ENCODE measurements around the gene TMTC1. TPM values are rescaled to one million over a fixed set of nuclear protein-coding genes. Genes with fewer than 3 reads are reported as not detected.

Gene TMTC1
- polyA plus RNA-seq, 3 donors from 2014 or later = not detected

DNA sequence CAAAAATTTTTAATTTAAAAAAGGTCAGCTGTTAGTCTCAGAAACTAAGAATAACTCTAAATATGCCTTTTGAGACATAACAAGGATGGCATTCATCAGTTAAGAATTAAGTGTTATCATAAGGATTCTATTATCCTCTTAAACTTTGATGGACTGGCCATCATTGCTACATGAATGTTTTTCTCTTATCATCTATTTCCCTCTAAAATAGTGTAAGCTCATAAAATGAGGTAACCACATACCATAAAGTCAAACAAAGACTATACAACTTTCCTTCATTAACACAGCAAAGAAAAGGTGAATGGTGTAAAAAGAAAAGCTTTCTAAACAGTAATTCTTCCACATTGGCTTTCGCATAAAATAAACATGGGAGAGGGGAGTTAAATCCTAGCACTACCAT is 41.1 kb downstream of the TMTC1 start:
- no peaks in the 10 kb centered on the region for H3K36me3 Mint-ChIP-seq
- H3K27me3 Mint-ChIP-seq (ENCODE audit: low read depth in 3 of 3) = no peaks in the 10 kb centered on the region
- H3K4me1 Mint-ChIP-seq = no peaks in the 10 kb centered on the region
- no peak for DNase-seq
- peaks cover 0 to 15% (median under 1%) of the 10 kb centered on the region in 6 donors for H3K9me3 Mint-ChIP-seq
- H3K4me3 Mint-ChIP-seq = no peak overlapping the region
- H3K27ac Mint-ChIP-seq = no peak overlapping the region

DNA sequence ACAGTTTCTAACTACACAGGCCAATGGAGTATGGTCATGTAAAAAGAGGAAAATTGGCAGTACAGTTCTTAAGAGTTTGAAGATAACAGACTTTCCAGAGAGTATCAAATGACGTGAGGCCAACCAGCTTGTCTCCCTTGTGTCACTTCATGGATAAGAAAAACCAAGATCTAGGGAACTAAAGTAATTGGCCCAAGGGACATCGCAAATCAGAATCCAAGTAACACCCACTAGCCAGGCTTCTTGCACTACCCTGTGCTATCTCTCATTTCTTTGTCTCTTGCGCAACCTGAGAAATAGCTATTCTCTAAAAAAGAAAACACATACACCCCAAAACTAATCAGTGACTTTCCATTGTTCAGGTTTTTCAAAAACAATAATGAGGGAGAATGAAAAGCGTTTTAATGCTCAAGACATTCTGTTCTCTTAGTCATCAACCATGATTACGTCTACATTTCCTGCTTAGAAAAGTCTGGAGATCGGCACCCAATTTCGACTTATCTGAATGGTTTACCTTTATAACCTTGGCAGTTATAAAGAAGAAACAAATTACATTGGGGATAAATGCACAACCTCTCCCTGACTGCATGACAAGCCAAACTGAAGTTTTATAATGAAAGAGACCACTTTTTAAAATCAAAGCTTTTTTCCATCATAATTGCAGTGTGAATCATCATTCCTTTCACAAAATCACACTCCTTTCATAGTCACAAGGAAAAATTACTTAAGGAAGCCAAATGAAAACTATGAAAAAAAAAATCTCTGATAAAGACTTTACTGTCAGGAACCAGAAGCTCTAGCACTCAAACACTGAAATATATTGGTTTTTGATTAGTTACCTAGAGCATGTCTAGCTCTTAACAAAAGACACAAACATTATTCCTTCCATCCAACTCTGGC is 42.1 kb downstream of the TMTC1 start:
- no peaks in the 10 kb centered on the region for H3K36me3 Mint-ChIP-seq
- DNase-seq = no peak
- H3K4me3 Mint-ChIP-seq = no peak overlapping the region
- no peaks in the 10 kb centered on the region for H3K4me1 Mint-ChIP-seq
- no peaks in the 10 kb centered on the region for H3K27me3 Mint-ChIP-seq (ENCODE audit: low read depth in 3 of 3)
- H3K9me3 Mint-ChIP-seq = peaks cover 0 to 15% (median under 1%) of the 10 kb centered on the region in 6 donors
- H3K27ac Mint-ChIP-seq = no peak overlapping the region

DNA sequence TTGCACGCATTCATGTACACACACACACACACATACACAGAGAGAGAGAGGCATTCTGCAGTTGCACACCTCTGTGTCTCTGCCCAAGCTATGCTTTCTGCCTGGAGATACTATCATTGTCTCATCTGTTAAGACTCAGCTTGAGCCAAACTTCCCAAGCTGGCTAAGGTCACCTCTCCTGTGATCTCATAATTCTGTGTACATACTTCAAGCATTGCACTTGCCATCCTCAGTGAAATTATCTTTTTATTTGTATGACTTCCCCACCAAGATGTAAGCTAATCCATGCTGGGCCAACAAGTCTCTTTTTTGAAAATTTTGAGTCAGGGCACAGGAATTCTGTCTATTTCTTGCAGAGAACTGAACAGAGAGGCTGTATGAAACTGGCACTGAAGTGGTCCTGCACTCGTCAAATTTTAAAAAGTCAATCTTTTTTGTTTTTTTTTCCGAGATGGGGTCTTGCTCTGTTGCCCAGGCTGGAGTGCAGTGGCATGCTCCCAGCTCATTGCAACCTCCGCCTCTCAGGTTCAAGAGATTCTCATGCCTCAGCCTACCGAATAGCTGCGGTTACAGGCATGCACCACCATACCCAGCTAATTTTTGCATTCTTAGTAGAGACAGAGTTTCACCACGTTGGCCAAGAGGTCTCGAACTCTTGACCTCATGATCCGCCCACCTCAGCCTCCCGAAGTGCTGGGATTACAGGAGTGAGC is 44.3 kb downstream of the TMTC1 start:
- peaks cover 0 to 11% (median 0%) of the 10 kb centered on the region in 6 donors for H3K9me3 Mint-ChIP-seq
- H3K27me3 Mint-ChIP-seq (ENCODE audit: low read depth in 3 of 3) = no peaks in the 10 kb centered on the region
- no peaks in the 10 kb centered on the region for H3K4me1 Mint-ChIP-seq
- no peak overlapping the region for H3K27ac Mint-ChIP-seq
- H3K4me3 Mint-ChIP-seq = no peak overlapping the region
- H3K36me3 Mint-ChIP-seq = no peaks in the 10 kb centered on the region
- no peak for DNase-seq

GRCh38 chr12:29738365-29738764 is 45.4 kb downstream of the TMTC1 start:
- no peak overlapping the region for H3K4me3 Mint-ChIP-seq
- H3K4me1 Mint-ChIP-seq = no peaks in the 10 kb centered on the region
- peaks cover 0 to 5% (median 0%) of the 10 kb centered on the region in 6 donors for H3K9me3 Mint-ChIP-seq
- no peak for DNase-seq
- no peaks in the 10 kb centered on the region for H3K27me3 Mint-ChIP-seq (ENCODE audit: low read depth in 3 of 3)
- no peaks in the 10 kb centered on the region for H3K36me3 Mint-ChIP-seq
- no peak overlapping the region for H3K27ac Mint-ChIP-seq

DNA sequence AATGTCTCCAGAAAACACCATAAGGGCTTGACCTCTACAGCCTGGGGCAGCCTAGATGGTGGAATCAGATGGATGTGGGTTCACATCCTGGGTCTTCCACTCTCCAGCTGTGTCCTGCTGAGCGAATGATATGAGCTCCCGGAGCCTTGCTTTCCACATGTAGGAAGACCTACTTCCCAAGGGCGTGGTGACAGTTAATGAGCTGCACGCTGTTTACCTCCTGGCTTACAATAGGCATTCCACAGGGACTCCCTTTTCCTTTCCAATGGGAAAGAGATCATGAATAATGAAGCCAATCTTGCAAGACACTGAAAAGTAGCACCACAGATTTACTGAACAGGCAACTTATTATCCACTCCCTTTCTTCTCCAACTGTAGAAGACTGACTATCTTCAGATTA is 46.1 kb downstream of the TMTC1 start:
- DNase-seq = no peak
- H3K9me3 Mint-ChIP-seq = peaks cover 0 to 5% (median 0%) of the 10 kb centered on the region in 6 donors
- no peaks in the 10 kb centered on the region for H3K27me3 Mint-ChIP-seq (ENCODE audit: low read depth in 3 of 3)
- no peak overlapping the region for H3K4me3 Mint-ChIP-seq
- no peak overlapping the region for H3K27ac Mint-ChIP-seq
- H3K4me1 Mint-ChIP-seq = no peaks in the 10 kb centered on the region
- H3K36me3 Mint-ChIP-seq = no peaks in the 10 kb centered on the region

DNA sequence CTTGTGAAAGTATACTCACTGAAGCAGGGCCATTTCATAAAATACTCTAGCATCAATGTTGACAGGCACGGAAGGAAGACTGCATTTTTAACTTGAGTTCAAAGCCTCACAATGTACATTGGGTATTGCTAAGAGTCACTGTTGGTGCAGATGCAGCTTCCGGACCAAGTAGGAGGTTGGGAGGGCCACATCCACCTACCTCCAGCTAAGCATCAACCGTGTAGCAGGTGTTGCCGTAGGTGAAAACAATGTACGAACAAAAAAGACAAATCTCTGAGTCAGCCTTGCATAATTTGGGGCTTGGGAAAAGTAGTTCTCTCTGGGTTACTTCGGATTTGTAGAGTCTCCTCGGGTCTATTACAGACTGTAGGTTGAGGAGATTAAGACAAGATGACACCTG is 48.1 kb downstream of the TMTC1 start:
- Mint-ChIP-seq H3K9me3 (peaks cover 0 to 5% (median 0%) of the 10 kb centered on the region in 6 donors), H3K27ac (no peak overlapping the region), H3K4me1 (no peaks in the 10 kb centered on the region), H3K4me3 (no peak overlapping the region), H3K36me3 (no peaks in the 10 kb centered on the region), H3K27me3 (ENCODE audit: low read depth in 3 of 3) (no peaks in the 10 kb centered on the region)
- DNase-seq = no peak

DNA sequence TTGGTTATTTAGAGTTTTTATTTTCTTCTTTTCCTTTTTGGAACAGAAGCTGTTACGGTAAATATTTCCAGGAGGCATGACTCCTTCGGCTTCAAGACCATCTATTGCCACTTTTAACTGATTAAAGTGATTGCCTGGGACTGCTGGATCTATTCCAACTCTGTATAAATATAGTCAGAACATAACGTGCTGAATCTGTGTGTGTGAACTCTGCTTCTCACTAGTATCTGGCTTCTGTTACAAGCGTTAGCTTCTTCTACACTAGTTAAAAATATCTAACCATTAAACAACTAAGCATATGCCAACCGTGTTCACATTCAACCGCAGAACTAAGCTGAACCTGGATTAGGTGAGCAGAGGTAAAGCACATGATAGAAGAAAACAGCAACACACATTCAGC is 49.0 kb downstream of the TMTC1 start:
- Mint-ChIP-seq H3K27ac (no peak overlapping the region), H3K36me3 (no peaks in the 10 kb centered on the region), H3K9me3 (peaks cover 0 to 5% (median 0%) of the 10 kb centered on the region in 6 donors), H3K4me3 (no peak overlapping the region), H3K4me1 (no peaks in the 10 kb centered on the region), H3K27me3 (ENCODE audit: low read depth in 3 of 3) (peaks cover 0 to 2% (median 0%) of the 10 kb centered on the region in 3 donors)
- DNase-seq = no peak

DNA sequence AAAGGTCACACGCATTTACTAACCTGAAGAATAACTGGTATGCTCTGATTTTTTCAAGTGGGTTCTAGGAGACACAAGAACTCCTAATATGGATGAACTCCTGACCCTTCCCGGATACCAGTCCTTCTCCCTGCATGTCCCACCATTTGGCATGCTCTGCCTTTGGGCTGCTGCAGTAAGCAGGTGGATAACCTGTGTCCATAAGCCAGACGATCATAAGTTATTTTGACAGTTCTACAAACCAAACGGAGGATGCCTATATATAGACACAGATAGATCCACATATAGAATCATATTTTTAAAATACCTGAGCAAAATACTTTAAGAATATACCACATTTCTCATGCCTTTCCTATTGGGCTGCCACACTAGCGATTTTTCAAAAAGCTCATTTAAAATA is 49.4 kb downstream of the TMTC1 start:
- no peaks in the 10 kb centered on the region for H3K36me3 Mint-ChIP-seq
- peaks cover 0 to 5% (median 0%) of the 10 kb centered on the region in 6 donors for H3K9me3 Mint-ChIP-seq
- DNase-seq = no peak
- no peak overlapping the region for H3K27ac Mint-ChIP-seq
- H3K27me3 Mint-ChIP-seq (ENCODE audit: low read depth in 3 of 3) = peaks cover 0 to 2% (median 0%) of the 10 kb centered on the region in 3 donors
- no peak overlapping the region for H3K4me3 Mint-ChIP-seq
- no peaks in the 10 kb centered on the region for H3K4me1 Mint-ChIP-seq

DNA sequence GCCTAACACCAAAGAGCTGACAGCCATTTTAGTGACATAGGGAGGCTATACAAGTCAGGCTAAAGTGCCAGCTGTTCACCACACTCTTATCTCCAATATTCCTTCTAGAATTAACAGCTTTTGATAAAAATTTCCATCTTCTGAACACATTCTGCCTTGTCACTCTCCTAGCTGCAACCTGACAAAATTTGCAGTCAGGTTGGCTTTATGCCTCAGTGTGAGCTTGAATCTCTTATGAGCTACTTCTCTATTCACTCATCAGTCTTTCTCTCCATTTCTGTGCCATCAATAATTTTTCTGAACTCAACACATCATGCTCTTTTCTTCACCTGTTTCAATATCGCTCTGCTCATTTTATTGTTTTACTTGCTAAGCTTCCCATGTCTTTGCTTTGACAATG is 50.2 kb downstream of the TMTC1 start:
- DNase-seq = no peak
- H3K4me3 Mint-ChIP-seq = no peak overlapping the region
- no peaks in the 10 kb centered on the region for H3K4me1 Mint-ChIP-seq
- peaks cover 0 to 4% (median under 1%) of the 10 kb centered on the region in 6 donors for H3K9me3 Mint-ChIP-seq
- no peak overlapping the region for H3K27ac Mint-ChIP-seq
- H3K36me3 Mint-ChIP-seq = no peaks in the 10 kb centered on the region
- H3K27me3 Mint-ChIP-seq (ENCODE audit: low read depth in 3 of 3) = peaks cover 0 to 2% (median 0%) of the 10 kb centered on the region in 3 donors

DNA sequence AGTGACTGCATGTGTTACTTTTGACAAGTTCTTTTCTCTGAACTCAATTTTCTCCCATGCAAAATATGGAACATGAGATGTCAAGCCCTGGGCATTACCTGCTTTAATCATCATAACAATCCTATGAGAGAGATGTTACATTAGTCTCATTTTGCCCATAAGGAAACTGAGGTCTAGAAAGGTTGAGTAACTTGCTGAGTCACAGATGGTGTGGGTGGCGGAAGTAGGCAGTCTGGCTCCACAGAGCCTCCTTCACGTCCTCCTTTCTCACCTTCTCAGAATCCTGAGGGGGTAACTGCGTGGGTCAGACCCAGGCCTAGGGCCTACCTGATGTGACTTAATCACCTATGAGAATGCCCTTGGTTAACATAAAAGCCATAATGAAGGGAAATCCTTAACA is 50.7 kb downstream of the TMTC1 start:
- Mint-ChIP-seq H3K36me3 (no peaks in the 10 kb centered on the region), H3K9me3 (peaks cover 0 to 2% (median 0%) of the 10 kb centered on the region in 6 donors), H3K27ac (no peak overlapping the region), H3K27me3 (ENCODE audit: low read depth in 3 of 3) (peaks cover 0 to 2% (median 0%) of the 10 kb centered on the region in 3 donors), H3K4me3 (no peak overlapping the region), H3K4me1 (no peaks in the 10 kb centered on the region)
- no peak for DNase-seq

DNA sequence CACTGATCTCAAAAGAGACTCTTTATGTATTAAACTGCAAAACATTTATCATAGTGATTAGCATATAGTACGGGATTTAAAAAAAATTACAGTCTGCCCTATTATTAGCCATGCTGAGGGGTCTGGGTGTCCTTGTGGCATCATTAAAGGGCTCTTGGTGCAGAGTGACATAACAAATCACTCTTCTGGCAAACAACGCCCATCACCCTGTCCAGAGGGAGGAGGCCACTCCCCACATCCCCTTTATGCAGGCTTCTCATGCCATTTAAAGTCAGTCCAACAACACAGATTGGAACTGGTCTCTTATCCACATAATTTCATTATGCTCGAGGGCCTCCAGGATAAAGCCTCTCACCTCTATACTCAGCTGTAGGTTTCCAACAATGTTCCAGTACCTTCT is 51.1 kb downstream of the TMTC1 start:
- H3K27ac Mint-ChIP-seq = no peak overlapping the region
- peaks cover 0 to 2% (median 0%) of the 10 kb centered on the region in 6 donors for H3K9me3 Mint-ChIP-seq
- DNase-seq = no peak
- no peaks in the 10 kb centered on the region for H3K36me3 Mint-ChIP-seq
- H3K4me1 Mint-ChIP-seq = no peaks in the 10 kb centered on the region
- peaks cover 0 to 2% (median 0%) of the 10 kb centered on the region in 3 donors for H3K27me3 Mint-ChIP-seq (ENCODE audit: low read depth in 3 of 3)
- no peak overlapping the region for H3K4me3 Mint-ChIP-seq

- H3K36me3 Mint-ChIP-seq = no peaks in the 10 kb centered on the region
- H3K27ac Mint-ChIP-seq = no peak overlapping the region
- H3K9me3 Mint-ChIP-seq = peaks cover 0 to 2% (median 0%) of the 10 kb centered on the region in 6 donors
- no peak for DNase-seq
- H3K4me3 Mint-ChIP-seq = no peak overlapping the region
- H3K4me1 Mint-ChIP-seq = no peaks in the 10 kb centered on the region
- H3K27me3 Mint-ChIP-seq (ENCODE audit: low read depth in 3 of 3) = peaks cover 0 to 2% (median 0%) of the 10 kb centered on the region in 3 donors
Observed at GRCh38 chr12:29732191-29732590, 51.6 kb downstream of the TMTC1 start.

DNA sequence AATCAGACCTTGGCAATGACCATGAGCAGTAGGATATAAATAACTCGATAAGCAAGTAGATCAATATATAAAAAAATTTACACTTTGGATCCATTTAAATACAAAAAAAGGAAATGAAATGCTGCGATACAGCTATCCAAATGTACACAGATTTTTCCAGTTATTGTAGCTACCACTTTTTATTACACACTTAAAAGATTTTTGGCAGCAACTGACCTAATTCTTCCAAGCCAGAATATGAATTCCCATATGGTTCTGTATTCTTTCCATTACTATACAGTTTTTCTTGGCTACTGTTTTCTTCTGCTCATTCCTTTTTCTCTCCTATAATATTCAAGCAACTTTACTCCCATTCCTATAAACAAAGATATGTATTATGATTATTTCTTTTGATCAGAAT is 52.2 kb downstream of the TMTC1 start:
- Mint-ChIP-seq H3K4me3 (no peak overlapping the region), H3K9me3 (peaks cover 0 to 2% (median 0%) of the 10 kb centered on the region in 6 donors)

DNA sequence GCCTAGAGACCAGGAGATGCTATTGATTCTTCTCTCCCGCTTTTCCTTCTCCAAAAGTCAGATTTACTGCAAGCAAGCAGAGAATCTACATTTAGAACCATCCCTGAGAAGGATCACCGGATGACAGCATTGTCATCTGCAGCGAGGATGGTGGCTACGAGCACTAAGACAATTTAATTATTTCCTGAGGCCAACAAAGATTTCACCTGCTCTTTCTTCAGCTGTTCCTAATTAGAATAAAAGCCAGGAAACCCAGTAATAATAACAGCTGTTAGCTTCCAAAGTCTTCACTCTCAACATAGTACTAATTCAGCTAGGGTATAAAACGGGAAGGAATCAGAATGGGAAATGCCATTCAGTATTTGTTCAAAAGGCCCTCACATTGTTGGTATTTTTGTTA is 53.3 kb downstream of the TMTC1 start:
- H3K27ac Mint-ChIP-seq = no peak overlapping the region

More for the DNA sequence above, 52.2 kb downstream of the TMTC1 start:
- Mint-ChIP-seq H3K27ac (no peak overlapping the region), H3K4me1 (no peaks in the 10 kb centered on the region), H3K27me3 (ENCODE audit: low read depth in 3 of 3) (peaks cover 0 to 2% (median 0%) of the 10 kb centered on the region in 3 donors), H3K36me3 (no peaks in the 10 kb centered on the region)
- DNase-seq = no peak

More for the DNA sequence above, 53.3 kb downstream of the TMTC1 start:
- Mint-ChIP-seq H3K27me3 (ENCODE audit: low read depth in 3 of 3) (peaks cover 0 to 2% (median 0%) of the 10 kb centered on the region in 3 donors), H3K4me3 (no peak overlapping the region), H3K36me3 (no peaks in the 10 kb centered on the region), H3K4me1 (no peaks in the 10 kb centered on the region), H3K9me3 (peaks cover 0 to 2% (median 0%) of the 10 kb centered on the region in 6 donors)
- no peak for DNase-seq

Measured in immature natural killer cell (primary cell).